Measurements from ENCODE around the gene MARCHF6.
"Not testable (repeated sequence)": the region's sequence is repeated elsewhere in the genome, so short reads cannot be mapped to it uniquely, and the experiment has no call there.

The MARCHF6 gene

DNA sequence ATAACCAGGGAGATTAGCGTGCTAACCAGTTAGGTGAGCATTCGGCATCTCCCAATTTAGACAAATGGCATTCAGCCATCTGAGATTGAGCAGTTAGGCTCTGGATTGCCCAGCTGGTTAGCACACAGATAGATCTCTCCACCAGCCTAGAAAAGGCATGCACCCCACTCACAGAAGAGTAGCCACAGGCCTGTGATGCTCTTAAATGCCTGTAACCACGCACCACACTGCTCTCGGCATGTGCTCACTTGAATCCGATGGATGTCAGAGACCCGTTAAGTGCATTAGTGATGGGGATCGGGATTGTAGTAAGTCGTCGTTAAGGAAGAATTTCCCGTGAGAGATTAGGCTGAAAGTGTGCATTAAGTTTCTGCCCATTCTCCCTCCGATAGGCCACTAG is 23.0 kb downstream of the MARCHF6 start:
- DNase-seq (ENCODE audit: low spot score), result no peak

DNA sequence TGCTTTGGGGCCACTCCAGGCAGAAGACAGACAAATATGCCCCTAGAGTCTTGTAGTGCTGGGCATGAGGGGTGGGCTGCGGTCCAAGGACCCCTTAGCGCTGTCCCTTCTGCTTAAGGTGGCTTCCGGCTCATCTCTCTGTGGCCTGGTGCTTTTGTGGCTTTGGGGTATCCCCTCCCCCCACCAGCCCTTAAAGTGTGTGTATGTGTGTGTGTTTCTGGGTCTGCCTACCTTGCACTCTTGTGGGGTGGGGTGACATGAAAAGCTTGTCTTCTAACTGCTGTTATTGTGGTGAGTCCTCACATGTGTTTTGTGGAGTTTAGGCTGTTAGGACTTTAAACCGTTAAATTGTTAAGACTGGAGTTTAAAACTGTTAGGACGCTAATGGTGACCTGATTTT is 23.6 kb downstream of the MARCHF6 start:
- DNase-seq (ENCODE audit: low spot score), result no peak

DNA sequence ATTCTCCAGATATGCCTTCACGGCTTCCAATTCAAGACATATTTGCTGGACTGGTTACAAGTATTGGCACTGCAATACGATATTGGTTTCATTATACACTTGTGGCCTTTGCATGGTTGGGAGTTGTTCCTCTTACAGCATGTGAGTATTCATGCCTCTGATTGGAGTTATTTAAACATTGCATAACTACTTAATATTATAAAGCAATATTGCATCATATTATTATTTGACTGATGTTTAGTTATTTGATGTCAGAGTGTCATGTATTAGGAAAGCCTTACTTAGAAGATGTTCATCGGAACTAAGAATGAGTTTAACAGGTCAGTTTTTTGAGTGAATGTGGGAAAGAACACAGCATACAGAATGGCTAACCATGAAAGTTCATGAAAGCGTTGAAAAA is 28.3 kb downstream of the MARCHF6 start:
- no peak for DNase-seq (ENCODE audit: low spot score)

DNA sequence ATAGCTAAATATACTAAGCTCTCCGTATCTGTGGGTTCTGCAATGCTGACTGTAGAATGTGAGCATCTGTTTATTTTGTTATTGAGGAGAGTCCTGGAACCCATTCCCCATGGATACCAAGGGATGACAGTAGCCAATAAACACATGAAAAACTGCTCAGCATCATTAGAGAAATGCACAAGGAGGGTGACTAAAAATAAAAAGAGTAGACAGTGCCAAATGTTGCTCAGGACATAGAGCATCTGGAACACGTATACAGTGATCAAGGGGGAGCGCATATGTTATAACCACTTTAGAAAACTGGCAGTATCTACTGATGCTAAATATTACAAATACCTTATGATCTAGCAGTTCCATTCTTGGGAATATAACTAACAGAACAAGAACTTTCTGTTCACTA is 31.0 kb downstream of the MARCHF6 start:
- no peak for DNase-seq (ENCODE audit: low spot score)

DNA sequence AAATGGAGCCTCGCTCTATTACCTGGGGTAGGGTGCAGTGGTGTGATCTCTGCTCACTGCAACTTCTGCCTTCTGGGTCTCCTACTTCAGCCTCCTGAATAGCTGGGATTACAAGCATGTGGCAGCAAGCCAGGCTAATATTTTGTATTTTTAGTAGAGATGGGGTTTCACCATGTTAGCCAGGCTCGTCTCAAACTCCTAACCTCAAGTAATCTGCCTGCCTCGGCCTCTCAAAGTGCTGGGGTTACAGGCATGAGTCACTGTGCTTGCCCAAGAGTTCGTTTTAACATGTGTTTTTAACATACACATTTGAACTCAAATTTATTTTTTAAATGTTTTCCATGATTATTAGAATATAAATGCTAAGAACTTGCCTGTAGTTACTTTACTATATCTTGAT is 34.2 kb downstream of the MARCHF6 start:
- DNase-seq (ENCODE audit: low spot score), result no peak

DNA sequence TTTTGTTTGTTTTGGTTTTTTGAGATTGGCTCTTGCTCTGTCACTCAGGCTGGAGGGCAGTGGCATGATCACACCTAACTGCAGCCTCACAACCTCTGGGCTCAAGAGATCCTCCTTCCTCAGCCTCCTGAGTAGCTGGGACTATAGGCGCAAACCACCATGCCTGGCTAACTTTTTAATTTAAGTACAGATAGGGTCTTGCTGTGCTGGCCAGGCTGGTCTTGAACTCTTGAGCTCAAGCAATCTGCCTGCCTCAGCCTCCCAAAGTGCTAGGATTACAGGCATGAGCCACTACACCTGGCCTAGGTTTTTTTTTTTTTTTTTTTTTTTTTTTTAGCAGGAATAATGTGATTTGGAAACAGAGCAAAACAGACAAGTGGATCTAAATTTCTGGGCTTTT is 37.6 kb downstream of the MARCHF6 start:
- DNase-seq (ENCODE audit: low spot score), result no peak

DNA sequence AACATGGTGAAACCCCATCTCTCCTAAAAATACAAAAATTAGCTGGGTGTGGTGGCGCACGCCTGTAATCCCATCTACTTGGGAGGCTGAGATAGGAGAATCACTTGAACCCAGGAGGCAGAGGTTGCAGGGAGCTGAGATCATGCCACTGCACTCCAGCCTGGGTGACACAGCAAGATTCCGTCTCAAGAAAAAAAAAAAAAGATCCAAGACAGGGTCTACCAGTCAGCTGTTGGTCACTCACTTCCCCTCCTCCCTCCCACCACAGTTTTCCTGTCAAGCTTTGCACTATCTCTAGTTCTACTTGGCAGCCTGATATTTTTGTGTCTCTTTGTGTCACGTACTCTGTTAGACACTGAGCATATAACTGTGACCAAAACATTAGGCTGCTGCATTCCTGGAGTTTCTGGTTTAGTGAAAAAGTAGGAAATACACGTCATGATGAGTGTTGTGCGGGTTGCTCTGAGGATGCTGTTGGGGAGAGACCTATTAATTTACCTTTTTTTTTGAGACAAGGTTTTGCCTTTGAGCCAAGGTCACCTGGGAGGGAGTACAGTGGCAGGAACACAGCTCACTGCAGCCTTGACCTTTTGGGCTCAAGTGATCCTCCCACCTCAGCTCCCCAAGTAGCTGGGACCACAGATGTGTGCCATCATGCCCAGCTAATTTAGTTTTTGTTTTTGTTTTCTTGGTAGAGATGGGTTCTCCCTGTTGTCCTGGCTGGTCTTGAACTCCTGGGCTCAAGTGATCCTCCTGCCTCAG is 39.3 kb downstream of the MARCHF6 start:
- not testable (repeated sequence) for DNase-seq (ENCODE audit: low spot score)

DNA sequence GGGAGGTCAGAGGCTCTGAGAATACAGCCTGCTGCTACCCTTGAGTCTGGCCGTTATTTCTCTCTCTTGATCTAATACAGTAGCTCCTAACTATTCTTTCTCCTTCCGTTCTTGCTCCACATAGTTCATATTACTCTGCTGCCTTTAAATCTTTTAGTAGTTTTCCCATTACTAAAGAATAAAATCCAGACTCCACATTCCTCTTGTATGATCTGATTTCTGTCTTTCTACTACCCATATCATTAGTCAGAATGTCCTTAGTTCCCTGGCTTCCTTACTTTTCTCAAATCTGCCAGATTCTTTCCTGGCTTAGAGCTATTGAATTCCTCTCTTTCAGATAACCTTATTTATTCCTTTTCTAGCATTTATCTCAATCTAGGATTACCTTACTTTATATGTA is 40.0 kb downstream of the MARCHF6 start:
- no peak for DNase-seq (ENCODE audit: low spot score)

DNA sequence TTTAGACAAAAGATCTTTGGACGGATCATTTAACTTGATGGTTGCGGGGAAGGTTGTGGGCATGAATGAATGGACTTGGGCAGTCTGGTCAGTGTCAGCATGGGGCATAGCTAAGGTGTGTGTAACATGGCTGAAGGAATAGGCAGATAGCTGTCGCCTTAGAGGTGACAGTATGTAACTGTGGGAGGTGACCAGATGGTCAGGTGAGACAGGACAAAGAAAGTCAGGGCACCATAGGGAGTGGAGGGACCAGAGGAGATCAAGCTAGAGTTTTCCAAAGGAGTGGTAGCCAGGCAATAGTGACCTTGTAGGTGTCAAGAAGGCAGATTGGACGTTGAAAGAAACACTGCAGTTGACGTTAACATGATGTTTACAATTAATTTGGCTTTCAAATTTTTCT is 43.1 kb downstream of the MARCHF6 start:
- no peak for DNase-seq (ENCODE audit: low spot score)

DNA sequence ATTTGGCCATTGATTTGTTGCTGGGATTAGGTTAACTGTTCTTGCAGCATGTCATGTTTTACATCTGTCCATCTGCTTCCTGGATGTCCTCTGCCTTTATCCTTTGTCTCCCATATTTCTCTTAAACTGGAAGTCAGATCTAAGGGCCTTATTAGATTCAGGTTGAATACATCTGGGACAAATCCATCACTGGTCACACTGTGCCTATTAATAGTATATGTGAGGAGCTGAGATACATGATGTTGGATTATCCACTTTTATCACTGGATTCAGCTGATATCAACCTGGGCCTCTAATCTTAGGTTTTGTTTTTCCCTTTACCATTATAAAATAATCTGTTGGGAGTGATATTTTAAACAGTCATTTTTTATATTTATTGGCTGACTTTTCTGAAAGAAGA is 46.3 kb downstream of the MARCHF6 start:
- no peak for DNase-seq (ENCODE audit: low spot score)

DNA sequence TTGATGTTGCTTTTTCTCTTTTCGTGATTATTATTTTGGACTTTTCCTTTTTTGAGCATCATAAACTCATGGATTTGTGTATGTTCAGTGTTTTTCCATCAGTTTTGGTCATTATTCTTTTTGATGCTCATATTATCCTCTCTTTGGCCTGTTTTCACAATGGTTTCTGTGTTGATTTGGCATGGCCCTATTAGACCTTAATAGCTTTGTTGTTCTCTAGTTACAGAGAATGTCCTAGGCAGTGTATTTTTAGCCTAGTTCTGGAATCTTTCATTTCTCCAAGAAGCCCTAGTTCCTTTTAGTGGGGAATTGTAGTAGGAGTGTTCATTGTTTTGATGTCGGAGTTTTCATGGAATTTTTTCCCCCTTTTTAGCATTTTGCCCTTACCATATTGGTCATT is 46.9 kb downstream of the MARCHF6 start:
- no peak for DNase-seq (ENCODE audit: low spot score)

DNA sequence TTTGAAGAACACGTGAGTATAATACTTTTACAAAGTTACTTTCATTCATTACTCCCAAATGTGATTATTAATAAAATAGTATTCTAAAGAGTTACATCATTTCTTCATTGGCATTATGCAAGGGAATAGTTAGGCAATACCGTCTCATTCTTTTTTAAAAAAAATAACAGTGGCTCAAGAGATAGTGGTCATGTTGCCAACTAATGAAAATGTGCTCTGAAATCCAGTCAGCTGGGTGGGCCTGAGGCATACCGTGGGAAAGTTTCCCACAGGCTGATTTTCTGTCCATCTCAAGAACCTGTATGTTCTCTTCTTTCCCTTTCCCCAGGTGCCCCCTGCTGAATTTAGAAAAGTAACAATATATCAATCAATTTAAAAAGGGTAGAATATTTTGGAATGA is 47.3 kb downstream of the MARCHF6 start:
- DNase-seq (ENCODE audit: low spot score), result no peak

DNA sequence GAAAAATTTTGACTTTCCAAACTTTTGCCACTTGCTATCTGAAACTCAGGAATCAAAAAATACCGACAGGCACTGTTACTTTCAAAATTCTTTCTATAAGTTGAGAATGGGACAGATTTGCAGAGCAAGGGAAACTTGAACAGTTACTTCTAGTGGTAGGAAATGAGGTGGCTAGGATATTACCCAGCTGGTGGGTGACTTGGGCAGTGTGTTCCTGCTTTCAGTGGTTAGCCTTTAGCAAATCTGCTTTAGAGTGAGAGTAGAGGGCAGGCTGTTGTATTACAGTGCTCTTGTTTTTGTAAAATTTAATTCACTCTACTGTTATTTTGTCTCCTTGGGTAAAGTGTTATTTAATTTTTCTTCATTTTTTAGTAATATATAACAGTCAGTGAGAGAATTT is 48.0 kb downstream of the MARCHF6 start:
- no peak for DNase-seq (ENCODE audit: low spot score)

All from SW480 (cell line).